Muscle of arm (tissue), 12 donors: Measurements from ENCODE around the gene SPTLC3. TPM values are rescaled to one million over a fixed set of nuclear protein-coding genes. Genes with fewer than 3 reads are reported as not detected.

ENCODE experiments used
- DNase-seq: peaks from one replicate; pipeline ENCODE4 v3.0.0-alpha.2; 2013
- polyA plus RNA-seq, 12 donors: library from polyadenylated mRNA; unstranded; fragments of 120-200 nt; gene quantifications; one replicate each; pipeline ENCODE4 v1.2.1, GENCODE V29; 2013; ENCODE audit not compliant: insufficient read length in 12 of 12

SPTLC3 gene
- polyA plus RNA-seq, 12 donors, result 1.6 to 10.7 (median 3.1) TPM; not detected in 1

- DNase-seq, result no peak
These were observed 130.8 kb downstream of the SPTLC3 start for GRCh38 chr20:13139459-13140150.

DNA sequence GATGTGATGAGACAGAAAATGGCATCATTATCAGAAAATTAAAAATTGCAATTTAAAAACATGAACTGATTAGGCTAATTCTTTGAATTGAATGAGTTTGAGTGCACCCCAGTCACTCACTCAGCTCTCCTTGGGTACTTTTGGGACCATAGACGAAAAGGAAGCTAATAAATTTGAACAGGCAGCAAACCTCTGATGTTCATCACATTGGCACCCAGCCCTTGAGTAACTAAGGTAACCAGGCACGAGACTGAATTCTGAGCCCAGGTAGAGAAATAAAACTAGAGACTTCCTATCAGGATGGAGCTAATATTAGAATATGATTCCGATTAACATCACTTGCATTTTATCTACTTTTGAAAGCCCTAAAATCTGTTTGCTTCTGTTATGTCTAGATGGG is 131.4 kb downstream of the SPTLC3 start:
- DNase-seq, result no peak

DNA sequence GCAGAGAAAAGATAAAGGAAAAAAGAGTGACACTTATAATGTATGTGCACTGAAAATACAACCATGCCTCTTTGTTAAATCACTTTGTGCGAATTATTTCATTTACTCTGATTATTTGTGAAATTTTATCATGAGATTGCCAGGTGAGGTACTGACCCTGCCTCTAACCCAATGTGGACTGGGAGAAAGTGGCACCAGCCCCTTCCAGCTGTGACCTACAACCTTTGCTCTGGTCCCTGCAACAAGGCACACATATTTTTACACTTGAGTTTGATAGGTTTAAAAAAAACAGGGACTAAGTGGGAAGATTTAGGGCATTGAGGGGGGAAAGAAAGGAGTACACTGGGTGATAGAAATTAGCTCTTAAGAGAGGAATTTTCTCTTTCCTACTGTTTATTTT is 132.0 kb downstream of the SPTLC3 start:
- DNase-seq, result no peak

GRCh38 chr20:13141546-13141945 is 132.8 kb downstream of the SPTLC3 start:
- no peak for DNase-seq

DNA sequence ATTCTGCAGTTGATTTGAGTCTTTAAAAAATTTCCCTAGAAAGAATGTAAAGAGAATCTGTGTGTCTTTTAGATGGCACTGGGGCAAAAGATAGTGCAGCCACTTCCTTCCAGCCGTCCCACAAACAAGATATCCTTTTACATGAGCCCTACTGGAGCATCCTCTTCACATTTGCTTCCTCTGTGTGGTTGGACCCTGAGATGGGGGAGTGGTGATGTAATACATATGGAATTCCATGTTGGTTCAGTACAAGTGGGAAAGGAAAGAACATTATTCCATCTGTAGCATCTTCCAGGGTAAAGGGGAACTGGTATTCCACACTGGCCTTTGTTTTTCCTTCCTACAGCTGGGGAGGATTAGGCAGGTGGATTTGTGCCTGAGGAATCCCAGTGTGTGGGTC is 133.4 kb downstream of the SPTLC3 start:
- DNase-seq, result no peak

- no peak for DNase-seq
These were observed 138.5 kb downstream of the SPTLC3 start for GRCh38 chr20:13147071-13147963.

- no peak for DNase-seq
These were observed 139.2 kb downstream of the SPTLC3 start for GRCh38 chr20:13147971-13148370.

DNA sequence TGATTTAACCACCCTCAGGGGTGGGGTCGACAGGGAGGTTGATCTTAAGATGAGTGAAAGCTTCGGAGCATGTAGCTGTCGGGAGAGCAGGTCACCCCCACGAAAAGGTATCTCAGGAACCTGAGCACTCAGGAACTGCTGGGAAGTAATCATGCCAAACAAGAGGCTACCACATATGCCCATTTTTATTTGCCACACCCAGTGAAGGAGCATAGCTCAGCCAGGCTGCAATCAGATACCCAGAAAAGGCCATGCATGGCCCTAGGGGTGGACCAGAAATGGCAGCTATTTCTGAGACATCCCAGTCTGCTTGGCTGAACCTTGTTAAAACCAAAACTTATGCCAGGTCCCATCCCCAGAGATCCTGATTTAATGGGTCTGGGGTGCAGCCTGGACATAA is 139.6 kb downstream of the SPTLC3 start:
- DNase-seq, result no peak

DNA sequence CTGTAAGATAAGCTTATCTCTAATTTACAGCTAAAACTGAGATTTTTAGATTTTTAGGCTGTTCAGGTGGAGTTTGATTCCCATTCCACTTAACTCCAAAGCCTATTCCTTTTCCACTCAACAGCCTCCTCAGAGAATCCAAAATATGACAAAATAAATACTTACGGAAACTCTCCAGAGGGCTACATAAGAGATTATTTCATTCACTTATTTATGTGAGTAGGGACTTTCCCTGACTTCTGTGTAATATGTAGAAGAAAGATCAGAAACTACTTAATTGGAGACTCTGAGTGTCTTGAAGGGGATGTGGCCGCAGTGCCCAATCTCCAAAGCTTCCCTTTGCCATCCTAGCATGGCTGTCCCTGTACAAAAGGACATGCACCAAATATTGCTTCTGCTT is 140.2 kb downstream of the SPTLC3 start:
- DNase-seq, result no peak

- no peak for DNase-seq
These were observed 140.8 kb downstream of the SPTLC3 start for GRCh38 chr20:13149371-13150105.

DNA sequence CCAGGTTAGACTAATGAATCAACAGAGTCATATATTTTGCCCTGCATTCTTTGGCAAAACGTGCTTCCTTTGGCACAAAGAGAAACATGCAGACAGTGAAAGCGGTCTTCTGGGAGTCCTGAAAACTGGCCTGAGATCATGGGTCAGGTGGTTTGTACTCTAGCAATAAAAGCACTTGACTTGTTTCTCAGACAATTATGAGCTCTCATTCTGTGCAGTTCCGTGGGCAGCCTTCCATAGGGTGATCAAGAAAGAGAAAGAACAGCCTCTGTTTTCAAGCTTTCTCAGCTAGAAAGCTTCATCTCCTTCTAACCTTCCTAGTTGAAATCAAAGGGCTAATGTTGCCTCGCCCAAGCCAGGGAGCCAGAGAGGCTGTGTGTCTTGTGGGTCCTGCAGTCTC is 149.6 kb downstream of the SPTLC3 start:
- no peak for DNase-seq

DNA sequence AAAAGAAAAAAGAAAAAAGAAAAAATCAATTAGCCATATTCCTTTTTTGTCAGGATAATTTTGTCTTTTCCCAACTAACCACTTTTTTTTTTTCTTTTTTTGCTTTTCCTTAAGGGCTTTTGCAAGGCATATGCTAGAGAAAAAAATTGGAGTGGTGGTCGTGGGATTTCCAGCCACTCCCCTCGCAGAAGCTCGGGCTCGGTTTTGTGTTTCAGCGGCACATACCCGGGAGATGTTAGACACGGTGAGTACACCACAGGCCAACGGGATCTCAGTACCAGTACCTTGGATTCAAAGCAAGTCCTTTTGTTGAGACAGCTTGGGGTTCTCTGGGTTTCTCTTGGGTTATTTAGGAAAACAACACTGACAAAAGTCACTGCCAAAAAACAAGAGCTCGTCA is 151.1 kb downstream of the SPTLC3 start:
- no peak for DNase-seq

DNA sequence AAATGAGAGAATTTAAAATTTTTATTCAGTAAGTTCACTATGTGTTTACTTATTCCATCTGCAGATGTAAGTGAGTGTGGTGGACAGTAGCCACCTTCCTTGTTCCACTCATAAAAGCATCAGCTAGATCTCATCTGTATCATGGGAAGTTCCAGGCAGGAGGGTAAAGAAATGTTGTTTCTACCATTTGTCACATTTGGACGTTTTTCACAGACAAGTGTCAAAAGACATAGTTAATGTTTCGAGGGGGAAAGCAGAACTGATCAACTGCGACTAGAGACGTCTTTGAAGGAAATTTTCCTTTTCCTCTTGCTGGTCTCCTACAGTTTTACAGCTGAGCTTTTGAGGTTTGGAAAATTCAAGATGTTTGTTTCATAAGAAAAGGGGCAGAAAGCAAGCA is 156.4 kb downstream of the SPTLC3 start:
- no peak for DNase-seq

DNA sequence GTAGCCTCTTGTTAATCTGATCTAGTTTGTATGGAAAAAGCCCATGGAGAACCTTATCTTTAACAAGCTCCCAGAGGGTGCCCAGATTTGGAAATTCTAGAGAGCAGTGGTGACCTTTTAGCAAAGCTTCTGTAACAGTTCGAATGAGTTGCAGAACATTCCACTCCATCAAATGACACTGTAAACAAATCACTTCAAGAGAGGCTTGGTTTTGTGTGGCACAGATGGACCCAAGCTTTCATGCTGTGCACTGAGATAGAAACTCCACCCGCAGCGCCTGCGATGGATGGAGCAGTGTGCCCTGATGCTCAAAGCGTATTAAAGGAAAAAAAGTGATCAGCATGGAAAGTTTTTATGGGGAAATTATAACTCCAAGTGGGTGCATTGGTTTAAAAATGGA is 157.2 kb downstream of the SPTLC3 start:
- DNase-seq, result no peak

GRCh38 chr20:13166437-13166836 is 157.7 kb downstream of the SPTLC3 start:
- DNase-seq, result no peak

DNA sequence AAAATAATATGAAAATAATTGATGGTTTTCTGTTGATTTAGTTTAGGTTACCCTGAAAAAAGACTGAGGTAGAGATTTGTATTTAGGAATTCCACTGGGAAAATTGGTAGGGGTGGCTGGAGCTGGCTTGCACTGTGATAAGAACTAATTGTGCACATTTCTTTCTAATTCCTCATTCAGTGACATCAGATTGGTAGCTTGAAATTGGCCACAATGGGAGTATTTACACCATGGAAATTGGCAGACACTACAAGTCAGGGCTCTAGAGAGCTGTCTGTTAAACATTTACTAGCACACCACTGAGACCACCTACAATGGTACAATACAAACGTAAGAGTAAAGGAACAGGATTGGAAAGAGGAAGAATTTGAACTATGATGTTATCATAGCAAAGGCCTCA is 160.3 kb downstream of the SPTLC3 start:
- no peak for DNase-seq

GRCh38 chr20:13170771-13171170 is 162.0 kb downstream of the SPTLC3 start:
- DNase-seq, result no peak

DNA sequence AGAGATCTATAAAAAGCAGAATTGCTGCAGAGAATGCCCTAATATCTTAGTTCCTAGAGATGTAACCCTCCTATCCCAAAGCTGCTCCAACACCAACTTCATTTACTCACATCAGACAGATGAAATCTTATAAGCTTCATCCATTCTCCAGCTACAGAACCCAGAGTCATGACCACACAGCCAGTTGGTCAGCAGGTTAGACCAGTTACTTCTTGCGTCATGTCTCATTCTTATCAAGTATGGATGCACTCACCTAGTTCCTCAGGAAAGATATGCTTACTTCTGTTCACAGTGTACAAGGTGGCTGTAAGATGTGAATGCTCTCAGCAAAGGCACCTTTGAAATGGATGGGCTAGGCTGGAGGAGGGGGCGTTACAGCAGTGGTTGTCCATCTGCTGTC is 164.4 kb downstream of the SPTLC3 start:
- no peak for DNase-seq

DNA sequence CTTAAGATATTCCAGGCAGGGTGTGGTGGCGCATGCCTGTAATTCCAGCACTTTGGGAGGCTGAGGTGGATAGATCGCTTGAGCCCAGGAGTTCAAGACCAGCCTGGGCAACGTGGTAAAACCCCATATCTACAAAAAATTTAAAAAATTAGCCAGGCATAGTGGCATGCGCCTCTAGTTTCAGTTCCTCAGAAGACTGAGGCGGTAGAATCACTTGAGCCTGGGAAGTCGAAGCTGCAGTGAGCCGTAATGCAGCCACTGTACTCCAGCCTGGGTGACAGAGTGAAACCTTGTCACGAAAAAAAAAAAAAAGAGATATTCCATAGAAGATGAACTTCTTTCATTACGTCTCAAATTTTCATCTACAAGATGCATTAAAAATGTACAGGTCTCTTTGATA is 165.6 kb downstream of the SPTLC3 start:
- DNase-seq, result no peak

DNA sequence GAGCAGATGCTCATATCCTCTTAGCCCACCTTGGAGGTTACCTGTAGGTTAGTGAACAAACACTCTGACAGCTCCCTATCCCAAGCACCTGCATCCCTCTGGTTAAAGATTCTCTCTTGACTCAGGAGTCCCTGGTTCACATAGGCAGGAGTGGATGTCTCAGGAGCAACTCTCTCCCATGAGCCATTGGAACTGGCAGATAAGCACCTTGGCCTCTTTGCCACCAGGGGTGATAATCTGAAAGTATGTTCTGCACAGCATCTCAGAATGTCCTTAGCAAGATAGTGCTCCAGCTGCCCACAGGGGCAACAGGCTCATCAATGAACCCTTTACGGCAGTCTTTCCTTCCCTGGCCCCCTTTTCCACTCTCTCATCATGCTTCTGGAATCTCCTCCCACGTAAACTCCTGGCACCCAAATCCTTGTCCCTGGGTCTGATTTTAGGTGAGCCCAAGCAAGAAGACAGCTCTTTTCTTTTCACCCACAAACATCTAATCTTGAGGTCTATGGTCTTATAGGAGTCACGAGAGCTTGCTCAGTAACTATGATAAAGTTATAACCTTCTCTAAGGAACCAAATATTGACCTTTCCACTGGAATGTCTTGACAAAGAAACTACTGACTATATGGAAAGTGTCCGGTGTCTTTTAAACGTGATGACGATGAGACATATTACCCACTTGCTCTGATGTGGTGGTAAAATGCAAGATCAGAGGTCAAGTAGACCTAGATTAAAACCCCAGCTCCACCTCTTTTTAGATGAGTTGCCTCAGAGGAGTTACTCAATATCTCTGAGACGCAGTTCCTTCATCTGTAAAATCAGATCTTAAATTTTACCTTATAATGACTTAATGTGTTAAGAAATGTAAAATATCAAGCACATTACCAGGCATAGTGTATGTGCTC is 172.5 kb downstream of the SPTLC3 start:
- DNase-seq, result no peak

DNA sequence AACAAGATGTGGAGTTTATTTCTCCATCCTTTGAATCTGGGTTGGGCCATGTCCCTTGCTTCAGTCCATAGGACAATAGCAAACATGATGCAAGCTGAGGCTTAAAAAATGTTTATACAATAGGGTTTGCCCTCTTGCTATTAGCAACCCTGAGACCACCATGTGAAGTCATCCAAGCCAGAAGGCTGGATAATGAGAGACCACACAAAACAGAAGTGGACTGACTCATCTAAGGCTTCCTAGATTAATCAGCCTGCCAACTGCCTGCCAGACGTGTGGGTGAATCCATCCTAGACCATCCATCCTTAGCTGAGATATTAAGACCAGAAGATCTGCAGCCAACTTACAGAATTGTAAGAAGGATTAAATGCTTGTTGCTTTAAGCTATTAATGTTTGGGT is 174.2 kb downstream of the SPTLC3 start:
- no peak for DNase-seq
